Hepatocyte (in vitro differentiated cells): ENCODE measurements around the gene SMIM20.

ENCODE experiments used
- CTCF ChIP-seq: fragments of 200-600 bp; sonication (generic); IDR thresholded peaks from 2 replicates; pipeline ENCODE4 v1.5.1; 2016; ENCODE audit warnings: antibody characterized with exemption, mild to moderate bottlenecking; ENCODE audit not compliant: poor library complexity
- EZH2 ChIP-seq: fragments of 200-600 bp; sonication (generic); IDR thresholded peaks from 2 replicates; pipeline ENCODE4 v1.6.1; 2016; ENCODE audit warnings: antibody characterized with exemption, mild to moderate bottlenecking, borderline replicate concordance

DNA sequence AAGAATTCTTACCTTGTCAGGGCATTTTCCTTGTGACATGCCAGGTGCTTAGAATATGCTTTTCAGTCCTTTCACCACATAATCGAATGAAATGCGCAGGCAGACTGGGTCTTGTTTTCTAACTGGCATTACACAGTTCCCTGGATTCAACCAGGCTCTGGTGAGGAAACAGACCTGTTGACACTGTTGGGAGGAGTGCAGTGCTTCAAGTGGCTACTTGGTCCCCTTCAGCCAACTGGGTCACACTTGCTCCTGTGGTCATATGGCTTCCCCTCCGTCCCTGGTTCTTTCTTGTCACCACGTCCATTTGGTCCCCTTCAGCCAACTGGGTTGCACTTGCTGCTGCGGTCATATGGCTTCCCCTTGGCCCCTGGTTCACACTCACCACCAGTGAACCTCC lies 9.7 kb downstream of the SMIM20 start:
- no peak for TF ChIP-seq CTCF
- TF ChIP-seq EZH2: no peak
